NCI-H524 treated with DMSO at 0.1 percent for 48 hours (cell line): Measurements from ENCODE around the gene SLC26A6.

ENCODE experiments used
- DNase-seq: peaks from one replicate; lab custom pipeline; 2025; lab: John Stamatoyannopoulos, UW

SLC26A6 gene

GRCh38 chr3:48660800-48661400 lies 25.6 kb upstream of the SLC26A6 start:
- no peak for DNase-seq

DNA sequence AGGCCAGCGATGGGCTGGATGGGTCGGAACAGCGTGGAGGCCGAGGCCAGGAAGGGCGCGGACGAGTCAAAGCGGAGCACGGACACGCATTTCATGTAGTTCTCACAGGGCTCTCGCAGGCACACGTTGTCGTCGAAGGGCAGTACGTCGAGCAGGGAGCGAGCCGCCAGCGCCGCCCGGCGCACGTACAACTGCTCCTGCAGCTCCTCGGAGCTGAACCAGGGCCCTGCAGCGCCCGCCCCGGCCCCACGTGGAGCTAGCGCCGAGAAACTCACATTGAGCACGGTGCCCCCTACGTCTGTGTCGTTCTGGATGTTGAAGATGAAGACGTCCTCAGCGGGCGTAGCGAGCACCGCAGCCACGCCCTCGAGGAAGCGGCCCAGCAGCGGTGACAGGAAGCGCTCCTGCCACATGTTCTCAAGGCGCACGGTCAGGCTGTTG lies 21.6 kb upstream of the SLC26A6 start:
- no peak for DNase-seq

DNA sequence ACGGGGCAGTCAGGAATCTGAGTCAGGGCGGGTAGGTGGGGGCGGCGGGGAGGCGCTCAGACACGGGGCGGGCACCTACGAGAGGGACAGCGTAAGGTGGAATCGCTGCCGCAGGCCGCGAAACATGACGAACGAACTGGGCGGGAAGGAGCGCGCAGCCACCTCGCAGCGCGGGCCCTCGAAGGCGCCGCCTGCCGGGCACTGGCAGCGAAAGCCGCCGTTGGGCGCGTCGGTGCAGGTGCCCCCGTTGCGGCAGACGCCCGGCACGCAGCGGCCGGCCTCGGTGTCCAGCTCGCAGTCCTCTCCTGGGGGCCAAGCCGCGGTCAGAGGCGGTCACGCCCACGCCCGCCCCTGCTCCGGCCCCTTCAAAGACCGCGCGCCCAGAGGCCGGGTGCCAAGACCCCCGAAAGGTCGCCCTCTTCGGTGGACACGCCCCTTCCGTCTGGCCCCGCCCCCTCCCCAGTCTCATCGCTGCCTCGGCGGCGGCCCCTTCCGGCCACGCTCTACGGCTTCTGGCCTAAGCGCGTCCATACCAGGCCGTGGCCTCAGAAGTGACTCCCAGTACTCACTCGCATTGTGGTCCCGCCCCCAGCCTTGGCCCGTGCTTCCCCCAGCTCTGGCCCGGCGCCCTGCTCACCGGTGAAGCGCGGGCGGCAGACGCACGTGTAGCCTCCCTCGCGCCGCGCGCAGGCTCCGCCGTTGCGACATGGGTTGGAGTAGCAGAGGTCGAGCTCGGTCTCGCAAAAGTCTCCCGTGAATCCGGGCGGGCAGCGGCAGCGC lies 21.0 kb upstream of the SLC26A6 start:
- DNase-seq: no peak

GRCh38 chr3:48655606-48656005 lies 20.3 kb upstream of the SLC26A6 start:
- no peak for DNase-seq

DNA sequence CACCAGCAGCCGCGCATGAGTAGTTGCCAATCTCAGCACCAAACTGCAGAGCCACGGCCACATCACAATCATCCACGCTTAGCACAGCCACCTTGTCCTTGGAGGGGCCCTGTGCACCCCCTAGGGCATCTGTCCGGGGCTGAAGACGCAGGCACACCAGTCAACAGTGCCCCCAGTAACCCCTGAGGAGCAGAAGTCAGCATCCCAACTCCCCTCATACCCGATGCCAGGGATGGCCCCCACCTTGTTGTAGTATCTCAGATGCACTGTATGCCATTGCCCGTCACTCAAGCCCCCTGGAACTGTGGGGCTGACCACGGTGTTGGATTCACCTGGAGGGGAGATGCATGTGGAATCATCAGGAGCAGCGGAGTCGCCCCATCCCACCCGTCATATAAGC lies 19.8 kb upstream of the SLC26A6 start:
- DNase-seq: no peak

- DNase-seq: no peak
These were observed 17.9 kb upstream of the SLC26A6 start for GRCh38 chr3:48652923-48653715.

DNA sequence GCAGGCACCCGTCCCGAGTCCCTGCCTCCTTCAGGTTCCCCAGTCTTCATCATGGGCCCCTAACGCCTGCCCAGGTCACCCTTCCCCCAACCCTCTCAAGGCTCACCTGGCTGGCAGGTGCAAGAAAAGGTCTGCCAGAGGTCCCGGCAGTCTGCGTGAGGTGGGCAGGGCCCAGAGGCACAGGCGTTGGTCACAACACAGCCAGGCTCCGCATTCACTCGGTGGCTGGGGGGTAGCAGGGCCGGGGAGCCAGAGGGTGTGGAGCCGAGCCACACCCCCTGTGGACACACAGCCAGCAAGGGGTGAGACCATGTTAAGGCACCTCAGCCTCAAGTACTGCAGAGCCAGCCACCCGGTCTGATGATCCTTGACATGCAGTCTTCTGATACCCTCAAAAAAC lies 16.5 kb upstream of the SLC26A6 start:
- no peak for DNase-seq

DNA sequence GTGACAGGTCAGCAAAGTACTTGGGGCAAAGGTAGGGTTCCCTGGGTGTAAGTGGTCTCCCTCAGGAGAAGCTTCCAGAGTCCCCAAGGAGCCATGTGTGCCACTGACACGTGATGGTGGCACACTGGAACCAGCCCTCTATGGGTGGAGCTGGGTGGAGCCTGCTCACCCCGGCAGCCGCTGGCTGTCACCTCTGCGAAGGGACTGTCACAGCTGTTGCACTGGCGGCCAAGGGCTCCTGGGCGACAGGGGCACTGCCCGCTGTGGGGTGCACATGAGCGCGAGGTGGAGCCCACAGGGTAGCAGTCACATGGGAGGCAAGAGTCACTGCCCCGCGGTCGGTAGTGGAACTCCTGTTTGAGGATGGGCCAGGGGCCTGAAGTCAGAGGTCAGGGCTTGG lies 15.5 kb upstream of the SLC26A6 start:
- no peak for DNase-seq

- DNase-seq: no peak
These were observed 13.1 kb upstream of the SLC26A6 start for GRCh38 chr3:48648188-48648850.

GRCh38 chr3:48647714-48648113 lies 12.5 kb upstream of the SLC26A6 start:
- DNase-seq: no peak

- DNase-seq: no peak
These were observed 9.9 kb upstream of the SLC26A6 start for GRCh38 chr3:48644898-48645760.

- no peak for DNase-seq
These were observed 7.3 kb upstream of the SLC26A6 start for GRCh38 chr3:48642605-48643004.

DNA sequence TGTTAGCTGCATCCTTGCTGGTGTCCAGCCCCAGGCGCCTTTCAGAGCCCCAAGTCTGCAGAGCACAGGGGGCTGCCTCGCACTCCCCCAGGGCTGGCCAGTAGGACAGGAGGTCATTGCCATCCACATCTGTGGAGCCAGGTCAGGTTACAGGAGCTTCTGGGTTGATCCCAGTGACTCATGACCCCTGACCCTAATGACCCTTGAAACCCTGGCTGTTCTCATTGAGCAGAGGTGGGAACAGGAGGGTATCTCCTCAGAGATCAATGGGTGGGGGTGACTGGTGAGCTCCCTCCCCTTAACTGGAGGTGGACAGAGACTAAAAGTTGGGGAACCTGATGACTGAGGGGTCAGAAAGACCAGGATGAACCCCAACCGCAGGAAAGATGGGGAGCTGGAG lies 6.1 kb upstream of the SLC26A6 start:
- no peak for DNase-seq

DNA sequence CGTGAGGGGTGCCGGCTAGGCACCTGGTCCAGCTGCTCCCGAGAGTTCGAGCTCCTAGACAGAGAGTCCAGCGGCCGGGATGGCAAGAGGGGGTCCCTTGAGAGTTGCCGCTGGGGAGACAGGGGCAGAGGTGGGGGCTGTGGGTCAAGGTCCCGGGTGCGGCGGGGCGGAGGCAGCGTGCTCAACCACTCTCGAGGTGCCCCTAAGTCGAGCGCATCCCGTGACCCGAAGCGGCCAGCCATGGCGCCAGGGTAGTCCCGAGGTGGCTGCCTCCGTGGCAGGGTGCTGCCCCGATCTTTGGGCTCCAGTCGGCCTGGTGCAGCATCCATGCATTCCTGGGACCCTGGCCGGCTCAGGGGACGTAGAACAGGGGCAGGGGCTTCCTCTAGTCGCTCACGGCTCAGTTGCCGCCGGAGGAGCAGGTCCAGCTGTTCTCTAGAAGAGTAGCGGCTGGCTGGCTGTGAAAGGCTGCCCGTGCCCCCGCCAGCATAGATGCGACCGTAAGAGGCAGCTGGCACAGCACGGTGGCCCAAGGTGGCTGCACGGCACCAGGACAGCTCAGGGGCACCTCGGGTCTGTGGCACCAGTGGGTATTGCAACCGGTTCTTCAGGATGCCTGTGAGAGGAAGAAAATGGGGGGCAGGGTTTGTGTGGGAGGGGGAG lies 4.8 kb upstream of the SLC26A6 start:
- DNase-seq: no peak

DNA sequence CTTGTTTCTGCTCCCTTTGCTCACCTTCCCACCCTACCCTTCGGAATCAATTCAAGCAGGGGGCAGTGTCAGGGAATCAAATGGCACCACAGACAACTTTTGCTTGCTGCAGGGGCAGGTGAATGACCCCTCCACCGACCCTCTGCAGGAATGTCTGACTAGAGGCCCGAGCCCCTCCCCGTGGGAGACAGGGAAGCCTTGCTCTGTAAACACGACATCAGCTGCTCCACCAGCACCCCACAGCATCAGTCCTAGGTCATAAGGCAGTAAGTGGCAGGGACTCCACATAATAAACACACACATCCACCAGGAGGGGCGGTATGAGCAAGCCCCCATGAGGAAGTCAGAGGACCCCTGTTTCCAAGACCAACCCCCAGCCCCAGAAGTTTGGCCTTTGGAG lies 2.0 kb upstream of the SLC26A6 start:
- no peak for DNase-seq

DNA sequence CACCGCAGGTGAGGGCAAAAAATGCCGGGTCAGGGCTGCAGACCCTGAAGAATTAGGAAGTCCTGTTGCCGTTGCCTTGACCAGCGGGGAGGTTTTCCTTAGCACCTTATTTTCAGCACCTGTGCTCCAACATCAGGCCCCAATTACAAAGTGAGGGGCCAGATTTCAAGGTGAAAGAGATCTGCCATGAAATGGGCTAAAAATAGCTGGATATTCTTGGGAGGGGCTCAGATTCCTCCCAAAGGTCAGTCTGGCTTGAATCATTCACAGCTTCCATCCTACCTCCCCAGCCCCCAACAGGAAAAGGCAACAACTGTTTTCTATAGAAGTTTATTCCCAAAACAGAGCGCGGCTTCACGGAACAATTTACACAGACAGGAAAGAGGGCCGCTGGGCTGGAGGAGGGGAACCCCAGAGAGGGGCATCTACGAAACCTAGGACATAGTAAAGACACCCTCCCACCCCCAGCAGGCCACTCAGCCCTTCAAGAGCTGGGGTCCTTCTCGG lies 941 bp upstream of the SLC26A6 start:
- DNase-seq: no peak

DNA sequence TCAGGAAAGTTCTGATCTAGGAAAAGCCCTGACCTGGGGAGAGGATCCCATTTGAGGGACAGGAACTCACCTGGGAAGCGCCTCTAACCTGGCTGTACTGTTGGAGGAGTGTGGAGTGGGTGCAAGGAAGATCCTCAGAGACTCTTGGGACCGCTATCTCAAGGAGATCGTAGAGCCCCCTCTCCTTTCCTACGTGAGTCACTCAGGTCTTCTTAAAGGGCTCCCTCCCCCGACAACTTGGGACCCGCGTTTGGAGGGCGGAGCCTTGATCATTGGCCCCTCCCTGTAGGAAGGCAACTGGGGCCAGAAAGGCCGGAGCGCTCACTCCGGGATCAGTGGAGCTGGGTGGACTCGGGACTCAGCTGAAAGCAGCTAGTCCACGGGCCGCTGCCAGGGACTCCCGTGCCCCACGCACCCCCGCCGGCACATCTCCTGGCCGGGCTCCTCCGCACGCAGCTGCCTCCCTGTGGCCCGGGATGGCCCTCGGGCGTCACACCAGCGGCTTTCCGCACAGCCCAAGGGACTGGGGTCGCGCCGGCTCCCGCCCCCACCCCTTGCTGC lies 520 bp downstream of the SLC26A6 start:
- DNase-seq: no peak

- no peak for DNase-seq
These were observed 1.5 kb downstream of the SLC26A6 start for GRCh38 chr3:48633743-48634142.

- DNase-seq: no peak
These were observed 2.0 kb downstream of the SLC26A6 start for GRCh38 chr3:48633256-48633655.
